ENCODE data around the gene LEMD1.

Gene LEMD1

GRCh38 chr1:205438213-205439158 lies 16.6 kb upstream of the LEMD1 start:
- H3K27ac ChIP-seq (ENCODE audit: low read depth, low read length, poor library complexity, severe bottlenecking) = no peak overlapping the region
- TF ChIP-seq EZH2 (IDR thresholded peaks at IDR 0.05; ENCODE audit: borderline replicate concordance, low read length) (no peak), CTCF (IDR thresholded peaks at IDR 0.05; ENCODE audit: low read length) (peak; percentile 34; the same call in 1 of the 2 replicates)

GRCh38 chr1:205437570-205437969 lies 15.7 kb upstream of the LEMD1 start:
- H3K36me3 ChIP-seq (ENCODE audit: insufficient read depth, low read length) = no peaks in the 10 kb centered on the region
- H3K4me3 ChIP-seq (ENCODE audit: low read depth, low read length, poor library complexity, severe bottlenecking) = no peak overlapping the region
- no peaks in the 10 kb centered on the region for H3F3A ChIP-seq (ENCODE audit: insufficient read depth, low read length)
- no peaks in the 10 kb centered on the region for H4K20me1 ChIP-seq (ENCODE audit: insufficient read depth, low read length)
- H3K79me2 ChIP-seq (ENCODE audit: insufficient read depth, low read length) = no peaks in the 10 kb centered on the region
- no peak for TF ChIP-seq EZH2 (IDR thresholded peaks at IDR 0.05; ENCODE audit: borderline replicate concordance, low read length)
- no peak overlapping the region for H2AFZ ChIP-seq (ENCODE audit: low read length)
- H3K9ac ChIP-seq (ENCODE audit: low read length) = no peak overlapping the region
- H3K9me2 ChIP-seq (ENCODE audit: low read depth, low read length) = no peaks in the 10 kb centered on the region
- peaks cover 4% of the 10 kb centered on the region; the same call in 1 of the 2 replicates for H3K27me3 ChIP-seq (ENCODE audit: insufficient read depth, low read length)
- H3K4me1 ChIP-seq (ENCODE audit: insufficient read depth, low read length, severe bottlenecking) = peaks cover 16% of the 10 kb centered on the region
- no peaks in the 10 kb centered on the region for H3K9me3 ChIP-seq (ENCODE audit: low read length)
- no peak overlapping the region for H3K4me2 ChIP-seq (ENCODE audit: low read length)
- no peak overlapping the region for H3K27ac ChIP-seq (ENCODE audit: low read depth, low read length, poor library complexity, severe bottlenecking)

More at GRCh38 chr1:205438213-205439158, 16.6 kb upstream of the LEMD1 start:
- Histone ChIP-seq H3K4me1 (ENCODE audit: insufficient read depth, low read length, severe bottlenecking) (peaks cover 16% of the 10 kb centered on the region), H3F3A (ENCODE audit: insufficient read depth, low read length) (no peaks in the 10 kb centered on the region), H3K9me2 (ENCODE audit: low read depth, low read length) (no peaks in the 10 kb centered on the region), H3K27me3 (ENCODE audit: insufficient read depth, low read length) (peaks cover 4% of the 10 kb centered on the region; the same call in 1 of the 2 replicates), H3K9me3 (ENCODE audit: low read length) (no peaks in the 10 kb centered on the region), H3K4me3 (ENCODE audit: low read depth, low read length, poor library complexity, severe bottlenecking) (no peak overlapping the region), H3K4me2 (ENCODE audit: low read length) (no peak overlapping the region), H3K9ac (ENCODE audit: low read length) (no peak overlapping the region), H3K36me3 (ENCODE audit: insufficient read depth, low read length) (no peaks in the 10 kb centered on the region), H3K79me2 (ENCODE audit: insufficient read depth, low read length) (no peaks in the 10 kb centered on the region), H4K20me1 (ENCODE audit: insufficient read depth, low read length) (no peaks in the 10 kb centered on the region), H2AFZ (ENCODE audit: low read length) (no peak overlapping the region)

- H3K4me3 ChIP-seq (ENCODE audit: low read depth, low read length, poor library complexity, severe bottlenecking) = no peak overlapping the region
- H4K20me1 ChIP-seq (ENCODE audit: insufficient read depth, low read length) = no peaks in the 10 kb centered on the region
- H3K9ac ChIP-seq (ENCODE audit: low read length) = no peak overlapping the region
- peaks cover 16% of the 10 kb centered on the region for H3K4me1 ChIP-seq (ENCODE audit: insufficient read depth, low read length, severe bottlenecking)
- no peaks in the 10 kb centered on the region for H3K9me2 ChIP-seq (ENCODE audit: low read depth, low read length)
- no peaks in the 10 kb centered on the region for H3F3A ChIP-seq (ENCODE audit: insufficient read depth, low read length)
- no peak overlapping the region for H2AFZ ChIP-seq (ENCODE audit: low read length)
- H3K4me2 ChIP-seq (ENCODE audit: low read length) = no peak overlapping the region
- no peaks in the 10 kb centered on the region for H3K27me3 ChIP-seq (ENCODE audit: insufficient read depth, low read length)
- H3K79me2 ChIP-seq (ENCODE audit: insufficient read depth, low read length) = no peaks in the 10 kb centered on the region
- no peak overlapping the region for H3K27ac ChIP-seq (ENCODE audit: low read depth, low read length, poor library complexity, severe bottlenecking)
- TF ChIP-seq CTCF (IDR thresholded peaks at IDR 0.05; ENCODE audit: low read length) (no peak), EZH2 (IDR thresholded peaks at IDR 0.05; ENCODE audit: borderline replicate concordance, low read length) (no peak)
- no peaks in the 10 kb centered on the region for H3K9me3 ChIP-seq (ENCODE audit: low read length)
- no peaks in the 10 kb centered on the region for H3K36me3 ChIP-seq (ENCODE audit: insufficient read depth, low read length)
Measured at GRCh38 chr1:205436776-205437410, 15.0 kb upstream of the LEMD1 start.
